DND-41 (cell line): ENCODE data around the gene ZXDC.

ENCODE experiments used
- ATAC-seq: fragments of 200-7000 bp; cut with Tn5 transposase; 3 replicates; pipeline ENCODE4 v1.9.1; 2021; ENCODE audit warnings: low read depth; ENCODE audit not compliant: insufficient read depth
- DNase-seq: peaks from one replicate; pipeline ENCODE4 v3.0.0-alpha.2; 2020
- H2AFZ ChIP-seq: 2 replicates; pipeline ENCODE4 v1.6.0; 2012; ENCODE audit warnings: low read depth, low read length
- H3K27ac ChIP-seq: 2 replicates; pipeline ENCODE4 v1.5.1; 2012; ENCODE audit warnings: low read length, inconsistent platforms
- H3K27me3 ChIP-seq: fragments of 200-600 bp; sonication (generic); 2 replicates; pipeline ENCODE4 v1.6.0; 2012; ENCODE audit warnings: low read length, mild to moderate bottlenecking, inconsistent platforms; ENCODE audit not compliant: insufficient read depth, poor library complexity
- H3K36me3 ChIP-seq: 2 replicates; pipeline ENCODE4 v1.5.1; 2012; ENCODE audit warnings: low read length, inconsistent platforms; ENCODE audit not compliant: insufficient read depth
- H3K4me1 ChIP-seq: 2 replicates; pipeline ENCODE4 v1.5.1; 2012; ENCODE audit warnings: mild to moderate bottlenecking, low read length; ENCODE audit not compliant: insufficient read depth
- H3K4me2 ChIP-seq: 2 replicates; pipeline ENCODE4 v1.6.0; 2012; ENCODE audit warnings: mild to moderate bottlenecking, moderate library complexity, low read length, inconsistent platforms; ENCODE audit not compliant: insufficient read depth
- H3K4me3 ChIP-seq, 2 experiments: fragments of 200-600 bp in 1 of 2; shearing (Covaris generic) in 1 of 2; 2 replicates each; pipeline ENCODE4 v1.5.1; 2012 to 2016; ENCODE audit warnings: inconsistent platforms in 2 of 2, low read length in 2 of 2, mild to moderate bottlenecking in 2 of 2, low read depth in 1 of 2, moderate library complexity in 1 of 2
- H3K79me2 ChIP-seq: 2 replicates; pipeline ENCODE4 v1.6.0; 2012; ENCODE audit warnings: low read length, inconsistent platforms; ENCODE audit not compliant: insufficient read depth
- H3K9ac ChIP-seq: 2 replicates; pipeline ENCODE4 v1.6.0; 2012; ENCODE audit warnings: low read depth, mild to moderate bottlenecking, inconsistent platforms, low read length, moderate library complexity
- H3K9me3 ChIP-seq: 2 replicates; pipeline ENCODE4 v1.5.1; 2012; ENCODE audit warnings: low read length, moderate library complexity, mild to moderate bottlenecking, inconsistent platforms; ENCODE audit not compliant: insufficient read depth, severe bottlenecking
- H4K20me1 ChIP-seq: 2 replicates; pipeline ENCODE4 v1.6.0; 2012; ENCODE audit warnings: low read length; ENCODE audit not compliant: insufficient read depth
- CTCF ChIP-seq: IDR thresholded peaks from 2 replicates; pipeline ENCODE4 v1.5.1; 2012; ENCODE audit warnings: borderline replicate concordance, low read length, moderate library complexity, mild to moderate bottlenecking; ENCODE audit not compliant: poor library complexity, severe bottlenecking; ENCODE audit errors: extremely low read depth
- EZH2 ChIP-seq: IDR thresholded peaks from 3 replicates; pipeline ENCODE4 v1.6.1; 2012; ENCODE audit warnings: borderline replicate concordance, low read depth, mild to moderate bottlenecking, moderate library complexity, low read length, inconsistent platforms; ENCODE audit not compliant: severe bottlenecking

The ZXDC gene

GRCh38 chr3:126433105-126433430 lies 42.6 kb downstream of the ZXDC start:
- H3K27me3 ChIP-seq, result no peaks in the 10 kb centered on the region
- H3K36me3 ChIP-seq, result peaks cover 33% of the 10 kb centered on the region
- H3K9ac ChIP-seq, result no peak overlapping the region
- no peak overlapping the region for H3K27ac ChIP-seq
- H4K20me1 ChIP-seq, result peaks cover 10% of the 10 kb centered on the region
- no peak overlapping the region for H3K4me2 ChIP-seq
- no peak for DNase-seq
- TF ChIP-seq EZH2 (no peak), CTCF (no peak)
- H2AFZ ChIP-seq, result no peak overlapping the region
- no peaks in the 10 kb centered on the region for H3K9me3 ChIP-seq
- no peaks in the 10 kb centered on the region for H3K79me2 ChIP-seq
- H3K4me1 ChIP-seq, result no peaks in the 10 kb centered on the region
- 0 out of 3 replicates have a peak, but pooled peaks have one; percentile 9 for ATAC-seq
- no peak overlapping the region for H3K4me3 ChIP-seq

- Histone ChIP-seq H3K79me2 (no peaks in the 10 kb centered on the region), H3K4me2 (no peak overlapping the region), H4K20me1 (peaks cover 6% of the 10 kb centered on the region), H3K27me3 (no peaks in the 10 kb centered on the region), H3K4me1 (no peaks in the 10 kb centered on the region), H3K4me3 (no peak overlapping the region), H2AFZ (no peak overlapping the region), H3K36me3 (peaks cover 28% of the 10 kb centered on the region), H3K9me3 (peaks cover 4% of the 10 kb centered on the region), H3K27ac (no peak overlapping the region), H3K9ac (no peak overlapping the region)
- DNase-seq (no peak), ATAC-seq (no peak)
- TF ChIP-seq CTCF, result no peak
- no peak for TF ChIP-seq EZH2
Observed at GRCh38 chr3:126432361-126433104, 43.2 kb downstream of the ZXDC start.

GRCh38 chr3:126431103-126431534 lies 44.6 kb downstream of the ZXDC start:
- Histone ChIP-seq H3K4me2 (no peak overlapping the region), H3K27ac (no peak overlapping the region), H3K79me2 (no peaks in the 10 kb centered on the region), H3K9me3 (peaks cover 7% of the 10 kb centered on the region), H3K9ac (no peak overlapping the region), H2AFZ (no peak overlapping the region), H3K4me1 (no peaks in the 10 kb centered on the region), H3K36me3 (peaks cover 15% of the 10 kb centered on the region), H3K27me3 (no peaks in the 10 kb centered on the region), H4K20me1 (peaks cover 6% of the 10 kb centered on the region), H3K4me3 (no peak overlapping the region)
- TF ChIP-seq EZH2, result no peak
- no peak for TF ChIP-seq CTCF
- DNase-seq (no peak), ATAC-seq (no peak)

- DNase-seq (no peak), ATAC-seq (no peak)
- no peak overlapping the region for H3K4me2 ChIP-seq
- H3K9me3 ChIP-seq, result peaks cover 10% of the 10 kb centered on the region
- H3K36me3 ChIP-seq, result no peaks in the 10 kb centered on the region
- no peak for TF ChIP-seq CTCF
- no peak for TF ChIP-seq EZH2
- H2AFZ ChIP-seq, result no peak overlapping the region
- no peaks in the 10 kb centered on the region for H3K4me1 ChIP-seq
- H3K9ac ChIP-seq, result no peak overlapping the region
- H3K79me2 ChIP-seq, result no peaks in the 10 kb centered on the region
- no peaks in the 10 kb centered on the region for H3K27me3 ChIP-seq
- H3K27ac ChIP-seq, result no peak overlapping the region
- H3K4me3 ChIP-seq, result no peak overlapping the region
- H4K20me1 ChIP-seq, result no peaks in the 10 kb centered on the region; the same call in 1 of the 2 replicates
Observed at GRCh38 chr3:126424751-126425150, 50.9 kb downstream of the ZXDC start.
